GM19395 (cell line): ENCODE measurements around the gene FER1L5.

Experiments
- ATAC-seq: cut with Tn5 transposase; IDR thresholded peaks from one replicate; pipeline ENCODE4 v1.9.1; 2021; ENCODE audit warnings: mild to moderate bottlenecking, moderate library complexity; ENCODE audit not compliant: unreplicated experiment

FER1L5 gene

DNA sequence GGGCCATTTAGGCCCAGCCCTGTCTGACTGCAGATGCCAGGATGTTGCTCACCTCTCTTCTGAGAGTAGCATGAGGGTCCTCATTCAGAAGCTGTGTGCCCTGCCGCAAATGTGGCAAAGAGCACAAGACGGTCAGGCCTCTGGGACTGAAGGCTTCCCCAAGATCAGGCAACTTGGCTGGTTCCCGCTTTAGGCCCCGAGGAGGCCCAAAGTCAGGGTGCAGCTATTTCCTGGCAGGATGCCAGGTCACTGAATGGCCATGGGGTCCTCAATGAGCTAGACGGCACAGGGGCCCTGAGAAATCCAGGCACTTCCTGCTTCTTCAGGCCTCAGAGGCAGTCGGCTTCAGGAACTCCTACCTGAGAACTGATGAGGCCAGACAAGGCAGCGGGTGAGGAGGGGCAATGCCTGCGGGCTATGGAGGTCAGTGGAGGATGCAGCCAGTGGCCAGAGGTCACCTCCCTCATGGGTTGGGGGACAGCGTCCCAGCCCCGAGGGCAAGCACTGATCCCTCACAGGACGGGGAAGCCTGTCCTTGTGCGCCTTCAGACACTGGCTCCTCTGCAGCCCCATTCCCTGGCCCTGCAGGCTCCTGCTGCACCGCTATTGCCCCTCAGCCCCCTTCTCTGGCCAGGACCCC lies 52.4 kb downstream of the FER1L5 start:
- ATAC-seq = no peak

DNA sequence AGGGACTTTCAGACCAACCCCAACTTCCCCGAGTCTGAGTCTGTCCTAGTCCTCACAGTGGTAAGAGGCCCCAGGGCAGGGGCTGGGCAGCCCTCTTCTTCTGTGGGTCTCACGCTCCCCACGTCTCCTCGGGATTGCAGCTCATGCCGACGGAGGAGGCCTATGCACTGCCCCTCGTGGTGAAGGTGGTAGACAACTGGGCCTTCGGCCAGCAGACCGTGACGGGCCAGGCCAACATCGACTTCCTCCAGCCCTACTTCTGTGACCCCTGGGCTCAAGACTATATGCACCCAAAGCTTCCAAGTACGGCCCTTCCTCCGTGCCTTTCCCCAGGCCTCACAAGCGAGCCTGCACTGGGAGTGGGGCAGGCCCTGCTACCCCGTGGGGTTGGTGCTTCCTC lies 53.0 kb downstream of the FER1L5 start:
- no peak for ATAC-seq

DNA sequence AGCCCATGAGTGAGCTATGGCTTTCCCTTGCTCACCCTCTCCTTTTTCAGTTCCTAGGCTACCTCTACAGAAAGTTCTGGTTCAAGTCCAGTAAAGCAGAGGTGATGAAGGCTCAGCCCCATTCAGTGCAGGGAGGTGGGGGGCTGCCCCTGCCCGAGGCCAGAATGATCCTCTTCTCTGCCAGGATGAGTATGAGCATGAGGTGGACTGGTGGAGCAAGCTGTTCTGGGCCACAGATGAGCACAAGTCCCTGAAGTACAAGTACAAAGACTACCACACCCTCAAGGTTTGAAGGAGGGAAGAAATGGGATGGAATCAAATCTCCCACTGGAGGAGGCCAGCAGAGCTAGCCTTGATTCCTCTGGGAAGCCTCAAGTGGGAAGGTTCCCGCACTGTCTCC lies 54.9 kb downstream of the FER1L5 start:
- no peak for ATAC-seq

DNA sequence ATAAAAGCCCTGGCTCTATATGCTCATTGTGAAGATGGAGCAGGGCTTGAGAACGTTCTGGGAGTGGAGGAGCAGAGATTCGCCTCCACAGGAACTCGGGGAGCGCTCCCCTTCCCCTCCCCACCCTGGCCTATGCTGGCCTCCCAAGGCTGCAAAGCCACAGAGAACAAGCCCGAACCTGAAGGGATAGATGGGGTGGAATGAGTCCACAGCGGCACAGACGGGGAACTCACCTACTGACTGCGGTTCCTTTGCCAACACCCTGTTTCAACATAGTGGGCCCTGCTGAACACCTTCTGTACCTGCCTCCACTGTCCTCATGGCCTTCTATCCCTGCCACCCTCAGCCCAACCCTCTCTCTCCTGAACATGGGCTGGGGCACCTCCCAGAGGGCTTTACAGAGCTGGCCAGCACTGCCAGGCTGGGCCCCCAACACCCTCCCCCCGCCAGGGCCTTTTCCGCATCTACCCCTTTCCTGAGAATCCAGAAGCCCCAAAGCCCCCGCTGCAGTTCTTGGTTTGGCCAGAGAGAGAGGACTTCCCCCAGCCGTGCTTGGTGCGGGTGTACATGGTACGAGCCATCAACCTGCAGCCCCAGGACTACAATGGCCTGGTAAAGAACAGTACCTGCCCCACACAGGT lies 55.8 kb downstream of the FER1L5 start:
- ATAC-seq = no peak

DNA sequence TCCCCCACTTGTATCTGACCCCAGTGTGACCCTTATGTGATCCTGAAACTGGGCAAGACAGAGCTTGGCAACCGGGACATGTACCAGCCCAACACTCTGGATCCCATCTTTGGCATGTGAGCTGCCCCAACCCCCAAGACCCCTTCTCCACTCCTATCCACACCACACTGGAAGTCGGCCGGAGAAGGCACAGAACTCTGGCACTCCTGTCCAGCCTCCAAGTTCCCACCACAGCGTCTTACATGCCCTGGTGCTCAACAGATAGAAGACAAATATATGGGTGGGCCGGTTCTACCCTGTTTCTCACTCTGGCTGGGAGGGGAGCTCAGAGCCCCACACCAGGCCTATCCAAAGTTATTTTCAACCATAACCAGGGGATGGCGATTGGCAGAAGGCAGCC lies 56.5 kb downstream of the FER1L5 start:
- ATAC-seq = no peak

DNA sequence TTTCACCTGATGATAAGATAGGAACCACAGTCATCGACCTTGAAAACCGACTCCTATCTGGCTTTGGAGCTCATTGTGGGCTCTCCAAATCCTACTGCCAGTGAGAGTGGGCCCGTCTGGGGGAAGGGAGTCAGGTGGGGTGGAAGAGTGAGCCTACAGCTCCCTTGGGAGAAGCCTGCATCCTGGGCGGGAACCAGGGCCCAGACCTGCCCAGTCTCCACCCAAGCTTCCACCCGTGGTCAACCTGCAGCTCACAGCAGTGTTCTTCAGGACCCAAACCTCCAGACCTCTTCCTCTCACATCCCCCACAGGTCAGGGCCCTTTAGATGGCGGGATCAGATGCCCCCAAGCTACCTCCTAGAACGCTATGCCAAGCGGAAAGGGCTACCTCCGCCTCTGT lies 57.1 kb downstream of the FER1L5 start:
- no peak for ATAC-seq

DNA sequence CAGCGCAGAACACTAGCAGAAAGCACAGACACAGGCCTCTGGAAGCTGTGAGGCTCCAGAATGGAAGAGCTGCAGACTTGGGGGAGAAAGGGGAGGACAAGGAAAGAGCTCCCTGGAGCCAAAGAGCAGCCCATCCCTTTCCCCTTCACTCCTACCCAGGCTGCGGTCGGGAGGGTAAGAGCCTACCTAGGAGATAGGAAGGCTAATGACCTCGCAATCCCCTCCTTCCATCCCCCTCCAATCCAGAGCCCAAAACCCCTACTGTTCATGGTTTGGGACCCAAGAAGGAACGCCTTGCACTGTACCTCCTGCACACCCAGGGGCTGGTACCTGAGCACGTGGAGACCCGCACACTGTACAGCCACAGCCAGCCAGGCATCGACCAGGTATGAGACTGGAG lies 57.5 kb downstream of the FER1L5 start:
- no peak for ATAC-seq

DNA sequence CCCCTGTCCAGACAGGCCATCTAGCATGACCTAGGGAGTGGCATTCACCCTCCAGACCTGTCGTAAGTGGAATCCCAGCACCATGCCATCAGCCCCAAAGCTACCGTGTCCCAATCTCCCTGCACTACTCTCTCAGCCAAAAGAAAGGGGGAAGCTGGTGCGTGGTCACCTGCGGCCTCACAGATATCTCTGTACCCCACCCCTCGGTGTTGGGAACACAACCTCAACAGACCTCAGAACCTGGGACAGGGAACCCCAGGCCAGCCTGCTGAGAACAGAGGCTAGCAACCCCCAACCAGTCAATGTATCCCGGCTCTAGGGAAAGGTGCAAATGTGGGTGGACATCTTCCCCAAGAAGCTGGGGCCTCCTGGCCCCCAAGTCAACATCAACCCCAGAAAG lies 59.1 kb downstream of the FER1L5 start:
- ATAC-seq = no peak

DNA sequence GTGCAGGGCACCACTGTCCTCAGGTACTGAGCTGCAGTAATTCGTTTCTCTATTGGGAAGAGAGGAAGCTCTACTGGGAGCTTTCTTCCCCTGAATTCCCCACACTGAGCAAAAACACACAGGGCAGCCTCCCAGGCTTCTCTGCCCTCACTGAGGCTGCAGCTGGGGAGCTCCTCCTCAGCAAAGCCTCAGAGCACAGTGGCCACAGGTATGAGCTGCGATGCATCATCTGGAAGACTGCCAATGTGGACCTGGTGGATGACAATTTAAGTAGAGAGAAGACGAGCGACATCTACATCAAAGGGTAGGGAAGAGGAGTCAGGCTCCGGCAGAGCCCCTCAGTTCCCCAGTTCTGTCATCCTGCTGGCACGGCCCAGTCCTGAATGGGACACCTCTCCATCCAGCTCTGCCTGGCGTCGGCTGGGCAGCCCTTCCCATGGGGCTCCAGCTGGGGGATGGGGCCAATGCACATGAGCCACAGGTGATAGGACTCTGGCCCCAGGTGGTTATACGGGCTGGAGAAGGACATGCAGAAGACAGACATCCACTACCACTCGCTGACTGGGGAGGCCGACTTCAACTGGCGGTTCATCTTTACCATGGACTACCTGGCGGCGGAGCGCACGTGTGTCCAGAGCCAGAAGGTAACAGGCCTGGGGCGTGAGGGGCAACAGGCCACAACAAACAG lies 59.7 kb downstream of the FER1L5 start:
- no peak for ATAC-seq

DNA sequence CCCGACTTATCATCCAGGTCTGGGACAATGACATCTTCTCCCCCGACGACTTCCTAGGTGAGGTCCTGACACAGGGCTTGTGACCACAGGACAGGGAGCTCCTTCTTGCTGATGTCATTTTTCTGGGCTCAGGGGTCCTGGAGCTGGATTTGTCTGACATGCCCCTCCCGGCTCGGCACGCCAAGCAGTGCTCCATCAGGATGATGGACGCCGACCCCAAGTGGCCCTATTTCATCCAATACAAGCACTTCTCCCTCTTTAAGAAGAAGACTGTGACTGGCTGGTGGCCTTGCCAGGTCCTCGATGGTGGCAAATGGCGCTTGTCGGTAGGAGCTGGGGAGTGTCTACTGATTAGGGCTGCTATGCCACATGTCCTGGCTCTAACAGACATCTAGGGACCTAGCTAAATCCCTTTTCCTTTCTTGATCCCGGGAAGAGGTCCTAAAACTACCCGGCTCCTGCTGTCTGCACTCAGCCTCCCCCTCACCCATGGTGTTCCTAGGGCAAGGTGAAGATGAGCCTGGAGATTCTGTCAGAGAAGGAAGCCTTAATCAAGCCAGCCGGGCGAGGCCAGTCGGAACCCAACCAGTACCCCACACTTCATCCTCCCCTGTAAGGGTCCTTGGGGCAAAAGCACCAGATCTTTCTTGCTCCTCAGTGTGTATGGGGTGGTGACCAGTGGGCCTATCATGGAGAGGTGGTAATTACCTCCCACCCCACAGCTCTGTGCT lies 60.6 kb downstream of the FER1L5 start:
- no peak for ATAC-seq

DNA sequence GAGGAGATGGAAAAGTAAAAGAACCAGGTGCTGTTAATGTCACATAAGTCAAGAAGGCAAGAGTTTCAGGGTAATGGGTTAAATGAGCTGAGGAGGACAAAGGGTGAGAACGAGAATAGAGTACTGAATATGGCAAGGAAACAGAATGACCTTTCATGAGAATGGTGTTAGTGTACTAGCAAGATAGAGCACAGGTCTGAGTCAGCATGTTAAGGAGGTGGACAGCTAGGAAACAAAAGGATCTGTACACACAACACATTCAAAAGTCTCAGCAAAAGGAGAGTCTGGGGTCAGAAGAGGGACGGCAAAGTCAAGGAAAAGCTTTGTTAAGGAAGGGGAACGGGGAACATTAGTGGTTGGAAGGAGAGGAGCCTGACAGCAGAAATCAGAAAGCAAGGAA lies 68.4 kb downstream of the FER1L5 start:
- ATAC-seq = no peak

DNA sequence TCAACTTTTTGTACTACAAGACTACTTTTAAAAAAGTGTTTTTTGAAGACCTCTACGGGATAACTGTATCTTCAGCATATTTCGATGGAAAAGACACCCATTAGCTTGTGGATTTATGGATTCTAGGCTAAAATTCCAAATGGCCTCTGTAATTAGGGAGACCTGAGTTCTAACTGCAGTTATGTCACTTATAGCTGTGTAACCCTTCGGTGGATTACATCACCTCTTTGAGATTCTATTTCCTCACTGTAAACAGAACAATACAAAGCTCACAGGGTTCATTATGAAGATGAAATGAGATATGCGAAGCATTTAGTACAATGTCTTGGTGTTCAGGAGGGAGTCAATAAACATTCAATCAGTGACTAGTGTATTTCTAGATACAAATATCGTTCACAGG lies 73.1 kb downstream of the FER1L5 start:
- ATAC-seq = no peak

DNA sequence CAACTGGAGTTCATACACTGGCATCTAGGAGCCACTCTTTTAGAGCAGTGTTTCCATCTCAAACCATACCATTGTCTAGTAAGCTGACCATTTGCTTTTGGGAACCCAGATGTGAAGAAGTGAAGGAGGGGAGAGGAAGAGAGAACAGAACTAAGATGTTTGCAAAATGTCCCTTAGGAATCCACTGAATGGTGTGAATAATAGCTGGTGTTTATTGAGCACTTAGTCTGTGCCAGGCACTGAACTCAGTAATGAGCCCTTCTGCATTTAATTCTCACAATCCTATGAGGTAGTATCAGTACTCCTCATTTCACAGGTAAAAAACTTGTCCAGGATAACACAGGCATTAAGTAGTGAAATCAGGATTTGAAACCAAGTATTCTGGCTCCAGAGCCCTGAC lies 73.8 kb downstream of the FER1L5 start:
- ATAC-seq = no peak

DNA sequence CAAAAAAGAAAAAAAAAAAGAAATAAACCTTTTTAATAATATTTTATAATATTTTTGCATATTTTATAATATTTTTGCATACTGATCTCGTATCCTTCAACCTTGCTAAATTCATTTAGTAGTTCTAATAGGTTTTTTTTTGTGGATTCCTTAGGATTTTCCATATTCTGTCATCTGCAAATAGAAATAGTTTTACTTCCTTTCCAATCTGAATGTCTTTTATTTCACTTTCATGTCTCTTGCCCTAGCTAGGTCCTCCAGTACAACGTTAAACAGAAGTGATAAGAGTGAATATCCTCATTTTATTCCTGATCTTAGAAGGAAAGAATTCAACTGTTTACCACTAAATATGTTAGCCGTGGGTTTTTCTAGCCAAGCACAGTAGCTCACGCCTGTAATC lies 83.6 kb downstream of the FER1L5 start:
- ATAC-seq = no peak

DNA sequence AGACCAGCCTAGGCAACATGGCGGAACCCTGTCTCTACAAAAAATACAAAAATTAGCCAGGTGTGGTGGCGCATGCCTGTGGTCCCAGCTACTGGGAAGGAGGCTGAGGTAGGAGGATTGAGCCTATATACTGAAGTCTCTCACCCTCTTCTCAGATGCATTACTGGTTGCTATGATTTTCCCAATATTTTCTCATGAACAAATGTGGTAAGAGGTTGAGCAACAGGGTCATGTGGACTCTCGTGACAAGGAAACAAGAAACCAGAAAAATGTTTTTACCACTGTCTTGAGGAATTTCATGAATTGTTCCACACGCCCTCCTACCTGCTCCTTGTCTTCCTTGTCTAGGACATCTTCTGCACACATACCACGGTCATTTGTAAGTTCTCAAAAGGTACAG lies 84.9 kb downstream of the FER1L5 start:
- no peak for ATAC-seq

DNA sequence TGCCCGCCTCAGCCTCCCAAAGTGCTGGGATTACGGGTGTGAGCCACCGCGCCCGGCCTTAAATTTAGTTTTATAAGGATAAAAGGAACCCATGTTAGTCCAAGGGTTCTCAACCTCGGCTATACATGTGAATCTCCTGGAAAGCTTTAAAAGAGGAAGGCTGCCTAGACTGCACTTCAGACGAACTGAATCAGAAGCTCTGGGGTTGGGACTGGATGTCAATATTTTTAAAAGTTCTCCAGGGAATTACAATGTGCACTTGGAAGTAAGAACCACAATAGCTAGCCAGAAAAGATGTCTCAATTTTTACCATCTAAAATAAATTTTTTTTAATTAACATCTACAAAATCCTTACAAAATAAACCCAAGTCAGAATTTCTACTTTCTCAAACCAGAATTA lies 87.2 kb downstream of the FER1L5 start:
- no peak for ATAC-seq

DNA sequence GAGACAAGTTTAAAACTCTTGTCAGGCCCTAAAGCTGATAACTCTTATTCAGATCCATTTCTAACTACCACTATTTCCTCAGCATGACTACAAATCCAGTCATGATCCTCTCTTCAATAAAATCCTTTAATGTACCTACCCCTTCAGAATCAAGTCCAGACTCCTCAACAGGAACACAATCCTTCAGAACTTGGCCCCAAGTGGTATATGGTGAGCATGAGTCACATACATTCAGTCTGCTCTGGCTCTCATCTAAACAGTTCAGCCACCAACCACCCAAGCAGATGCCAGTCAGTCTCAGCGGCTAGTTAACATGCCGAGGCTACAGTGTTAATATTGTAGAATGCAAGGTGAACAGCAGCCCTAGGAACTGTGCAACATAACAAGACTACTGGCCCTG lies 87.6 kb downstream of the FER1L5 start:
- ATAC-seq = no peak

DNA sequence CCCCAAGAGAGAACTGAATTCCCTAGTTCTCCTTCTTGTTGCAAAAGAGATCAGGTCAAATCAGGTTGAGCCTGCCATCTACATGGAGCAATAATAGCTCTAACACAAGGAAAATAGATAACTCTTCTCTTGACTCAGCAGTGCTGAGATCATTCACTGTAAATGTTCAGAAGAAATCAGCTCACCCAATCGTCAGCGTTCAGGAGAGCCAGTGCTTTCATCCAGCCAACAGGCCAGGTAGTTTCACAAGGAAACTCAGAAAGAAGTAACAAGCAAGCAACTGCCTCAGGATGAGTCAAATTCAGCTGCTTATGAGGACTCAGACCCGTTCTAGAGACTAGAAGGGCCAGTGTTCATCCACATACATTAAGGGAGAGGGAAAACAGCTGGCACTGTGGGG lies 91.4 kb downstream of the FER1L5 start:
- ATAC-seq = no peak

DNA sequence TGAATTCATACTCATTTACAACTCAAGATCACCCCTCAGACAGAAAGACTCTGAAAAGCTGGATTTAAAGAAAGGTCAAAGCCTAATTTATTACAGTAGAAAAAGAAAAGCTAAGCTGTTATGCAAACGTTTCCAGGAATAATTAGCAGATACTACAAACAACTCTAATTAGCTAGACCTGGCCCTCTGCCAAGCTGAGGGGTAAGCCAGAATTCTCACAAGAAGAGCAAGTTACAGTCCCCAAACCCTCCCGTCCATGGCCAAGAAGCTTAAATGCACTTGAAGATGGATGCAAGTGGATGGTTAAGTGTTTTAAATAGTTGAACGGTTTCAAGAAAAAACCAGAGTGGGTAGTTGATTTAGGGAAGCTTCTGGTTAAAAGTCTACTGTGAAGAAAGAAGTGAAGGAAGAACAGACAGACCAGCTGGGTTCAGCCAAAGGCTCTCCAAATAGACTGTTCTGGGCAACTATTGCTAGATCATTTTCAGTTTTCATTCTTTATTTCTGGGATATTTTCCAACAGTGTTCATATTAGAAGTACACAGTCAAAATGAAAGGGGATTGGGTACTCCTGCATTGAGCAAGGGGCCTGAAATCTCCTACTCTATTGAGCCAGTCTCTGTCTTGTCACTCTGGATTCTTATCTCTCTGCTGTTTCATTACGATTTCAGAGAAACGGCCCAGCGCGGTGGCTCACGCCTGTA lies 92.5 kb downstream of the FER1L5 start:
- ATAC-seq = no peak

DNA sequence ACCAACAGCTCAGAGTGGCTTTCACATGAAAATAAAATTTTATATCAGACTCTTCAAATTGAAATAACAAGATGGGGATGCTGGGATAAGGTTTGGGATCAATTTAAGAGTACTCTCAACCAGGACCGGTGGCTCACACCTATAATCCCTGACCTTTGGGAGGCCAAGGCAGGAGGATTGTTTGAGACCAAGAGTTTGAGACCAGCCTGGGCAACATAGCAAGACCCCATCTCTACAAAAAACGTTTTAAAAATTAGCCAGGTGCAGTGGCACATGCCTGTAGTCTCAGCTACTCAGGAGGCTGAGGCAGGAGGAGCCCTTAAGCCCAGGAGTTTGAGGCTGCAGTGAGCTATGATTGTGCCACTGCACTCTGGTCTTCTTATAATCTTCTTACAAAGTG lies 94.7 kb downstream of the FER1L5 start:
- ATAC-seq = no peak

DNA sequence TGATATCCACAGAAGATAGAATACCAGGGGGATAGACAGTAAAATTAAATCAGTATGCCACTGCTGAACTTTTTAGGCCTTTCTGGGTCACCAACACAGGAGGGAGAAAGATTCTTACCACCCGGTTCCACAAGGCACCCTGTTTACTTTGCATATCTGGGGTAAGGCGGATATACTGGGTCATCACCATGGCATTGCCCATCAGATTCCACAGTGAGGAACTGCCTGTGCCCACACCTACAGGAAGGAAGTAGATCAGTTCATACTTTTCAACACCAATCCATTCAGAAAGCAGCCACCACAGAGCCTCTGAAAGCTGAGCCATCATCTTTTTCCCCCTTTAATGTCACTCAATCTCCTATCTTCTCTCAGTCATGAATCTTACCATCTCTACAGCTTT lies 95.3 kb downstream of the FER1L5 start:
- ATAC-seq = no peak
